Caco-2 (cell line): ENCODE results near the gene STK32C. TPM values are rescaled to one million over a fixed set of nuclear protein-coding genes. Genes with fewer than 3 reads are reported as not detected.
A peak's percentile ranks its signal among the peaks of the same experiment; 100 is the strongest.

Experiments used
- BruUV-seq: library from RNA; stranded (reverse); fragments of 400-500 nt; replicated peaks from 2 replicates; lab custom pipeline; 2021; lab: Mats Ljungman, UMichigan
- CTCF ChIA-PET: fragments of 300-600 bp; sonication (Branson Sonifier 250); formaldehyde crosslinking; loops from one replicate; lab custom pipeline; 2022; ENCODE audit warnings: antibody characterized with exemption; lab: Charles Lee
- POLR2A ChIA-PET: fragments of 300-600 bp; sonication (Branson Sonifier 250); formaldehyde crosslinking; loops from one replicate; lab custom pipeline; 2022; ENCODE audit warnings: antibody characterized with exemption; lab: Charles Lee
- DNase-seq, 2 experiments: peaks; one replicate each; pipeline versions ENCODE4 v3.0.0 to v3.0.0-alpha.2; 2020 to 2022
- H3K27me3 ChIP-seq: replicated peaks from 2 replicates; pipeline ENCODE4 v1.6.0; 2011; ENCODE audit warnings: low read length; ENCODE audit not compliant: control insufficient read depth, insufficient read depth
- H3K36me3 ChIP-seq: 2 replicates; pipeline ENCODE4 v1.5.1; 2011; ENCODE audit warnings: low read length; ENCODE audit not compliant: control insufficient read depth, insufficient read depth
- H3K4me1 ChIP-seq: fragments of 250-450 bp; sonication (Bioruptor Pico); 2 replicates; pipeline ENCODE4 v1.5.1; 2020; ENCODE audit warnings: mild to moderate bottlenecking
- H3K4me3 ChIP-seq: 2 replicates; pipeline ENCODE4 v1.5.1; 2011; ENCODE audit warnings: low read depth, mild to moderate bottlenecking, control low read depth, low read length
- H3K9me3 ChIP-seq: fragments of 250-450 bp; sonication (Bioruptor Pico); 2 replicates; pipeline ENCODE4 v1.5.1; 2020; ENCODE audit warnings: mild to moderate bottlenecking, moderate library complexity
- H3K27ac Mint-ChIP-seq: one replicate; pipeline ENCODE4 v1.8.0; 2022; ENCODE audit warnings: mixed read lengths; ENCODE audit not compliant: unreplicated experiment
- H3K27me3 Mint-ChIP-seq: one replicate; pipeline ENCODE4 v1.8.0; 2022; ENCODE audit warnings: mixed read lengths; ENCODE audit not compliant: insufficient read depth, unreplicated experiment
- H3K36me3 Mint-ChIP-seq: one replicate; pipeline ENCODE4 v1.8.0; 2022; ENCODE audit warnings: mild to moderate bottlenecking, mixed read lengths; ENCODE audit not compliant: insufficient read depth, unreplicated experiment
- H3K4me1 Mint-ChIP-seq: one replicate; pipeline ENCODE4 v1.8.0; 2022; ENCODE audit warnings: low read depth, mixed read lengths; ENCODE audit not compliant: unreplicated experiment
- H3K4me3 Mint-ChIP-seq: one replicate; pipeline ENCODE4 v1.8.0; 2022; ENCODE audit warnings: mild to moderate bottlenecking, moderate library complexity, mixed read lengths; ENCODE audit not compliant: unreplicated experiment
- H3K9me3 Mint-ChIP-seq: one replicate; pipeline ENCODE4 v1.8.0; 2022; ENCODE audit warnings: mixed read lengths; ENCODE audit not compliant: unreplicated experiment
- CTCF ChIP-seq, 2 experiments: fragments of 200-600 bp in 1 of 2; IDR thresholded peaks; 1 replicate in 1 of 2; 2 replicates in 1 of 2; pipeline versions ENCODE4 v1.5.1 to v1.8.0; 2011 to 2022; ENCODE audit warnings: antibody characterized with exemption in 1 of 2, control low read depth in 1 of 2, inconsistent platforms in 1 of 2, low read depth in 1 of 2, low read length in 1 of 2, mild to moderate bottlenecking in 1 of 2, moderate library complexity in 1 of 2; ENCODE audit not compliant: insufficient read depth in 1 of 2, severe bottlenecking in 1 of 2, unreplicated experiment in 1 of 2
- intact Hi-C: fragments of 100-400 bp; cut with micrococcal nuclease; formaldehyde crosslinking; loops from one replicate; pipeline ENCODE4 v1.10.0; 2022; ENCODE audit not compliant: unreplicated experiment
- total RNA-seq: library from RNA; stranded (reverse); gene quantifications from 2 replicates; pipeline ENCODE4 v1.2.3, GENCODE V29; 2022

Gene STK32C
- total RNA-seq, 1 experiment from 2014 or later = 13.3 TPM

GRCh38 chr10:132204078-132204780 lies 103.5 kb downstream of the STK32C start:
- Mint-ChIP-seq H3K4me3 (no peak overlapping the region), H3K9me3 (no peaks in the 10 kb centered on the region), H3K27ac (no peak overlapping the region), H3K4me1 (no peaks in the 10 kb centered on the region), H3K36me3 (no peaks in the 10 kb centered on the region), H3K27me3 (peaks cover 2% of the 10 kb centered on the region)
- H3K4me3 ChIP-seq = no peak overlapping the region
- H3K36me3 ChIP-seq = no peaks in the 10 kb centered on the region
- H3K4me1 ChIP-seq = 0 out of 2 replicates have a peak, but pooled peaks cover 4% of the 10 kb centered on the region
- no peak for DNase-seq
- POLR2A ChIA-PET = no interaction called here
- intact Hi-C loops = no loop called here
- no peak for TF ChIP-seq CTCF (IDR thresholded peaks at IDR 0.05; ENCODE audit: insufficient read depth in 1 of 2, low read depth in 1 of 2, low read length in 1 of 2, severe bottlenecking in 1 of 2, unreplicated experiment in 1 of 2)
- H3K27me3 ChIP-seq = no peaks in the 10 kb centered on the region
- CTCF ChIA-PET = no interaction called here
- no peaks in the 10 kb centered on the region for H3K9me3 ChIP-seq
- no TSS peak for BruUV-seq

GRCh38 chr10:132203256-132204077 lies 104.3 kb downstream of the STK32C start:
- Mint-ChIP-seq H3K4me1 (no peaks in the 10 kb centered on the region), H3K27me3 (peaks cover 2% of the 10 kb centered on the region), H3K9me3 (no peaks in the 10 kb centered on the region), H3K27ac (no peak overlapping the region), H3K36me3 (no peaks in the 10 kb centered on the region), H3K4me3 (no peak overlapping the region)
- no TSS peak for BruUV-seq
- Histone ChIP-seq H3K4me1 (0 out of 2 replicates have a peak, but pooled peaks cover 4% of the 10 kb centered on the region), H3K4me3 (no peak overlapping the region), H3K9me3 (no peaks in the 10 kb centered on the region), H3K36me3 (no peaks in the 10 kb centered on the region), H3K27me3 (no peaks in the 10 kb centered on the region)
- no peak for DNase-seq
- ChIA-PET POLR2A (no interaction called here), CTCF (no interaction called here)
- TF ChIP-seq CTCF (IDR thresholded peaks at IDR 0.05; ENCODE audit: insufficient read depth in 1 of 2, low read depth in 1 of 2, low read length in 1 of 2, severe bottlenecking in 1 of 2, unreplicated experiment in 1 of 2) = no peak
- intact Hi-C loops = no loop called here

- BruUV-seq = no TSS peak
- no peaks in the 10 kb centered on the region for H3K4me1 Mint-ChIP-seq
- no peak overlapping the region for H3K4me3 Mint-ChIP-seq
- ChIA-PET POLR2A (no interaction called here), CTCF (no interaction called here)
- intact Hi-C loops = no loop called here
- H3K4me3 ChIP-seq = no peak overlapping the region
- H3K36me3 ChIP-seq = no peaks in the 10 kb centered on the region
- H3K36me3 Mint-ChIP-seq = no peaks in the 10 kb centered on the region
- no peak for TF ChIP-seq CTCF (IDR thresholded peaks at IDR 0.05; ENCODE audit: insufficient read depth in 1 of 2, low read depth in 1 of 2, low read length in 1 of 2, severe bottlenecking in 1 of 2, unreplicated experiment in 1 of 2)
- no peaks in the 10 kb centered on the region for H3K27me3 ChIP-seq
- DNase-seq = peak in 1 of 2 experiments; percentile 19
- peaks cover 2% of the 10 kb centered on the region for H3K27me3 Mint-ChIP-seq
- no peak overlapping the region for H3K27ac Mint-ChIP-seq
- no peaks in the 10 kb centered on the region for H3K9me3 Mint-ChIP-seq
- 0 out of 2 replicates have a peak, but pooled peaks cover 4% of the 10 kb centered on the region for H3K4me1 ChIP-seq
- H3K9me3 ChIP-seq = no peaks in the 10 kb centered on the region
Observed at GRCh38 chr10:132202070-132202970, 105.4 kb downstream of the STK32C start.
